Spleen (tissue), 7 donors: Measurements from ENCODE around the gene SEPTIN12.

ENCODE experiments used
- POLR2A ChIP-seq, 3 donors: fragments of 450-650 bp; IDR thresholded peaks; one replicate each; pipeline ENCODE4 v1.5.1; 2017; ENCODE audit warnings: antibody characterized with exemption in 3 of 3, mild to moderate bottlenecking in 1 of 3
- TF ChIP-seq, protein P1 (sequence below), 11 experiments: fragments of 200-600 bp in 7 of 11; fragments of 450-650 bp in 4 of 11; sonication (generic) in 4 of 11; IDR thresholded peaks in 8 of 11; conservative IDR thresholded peaks in 3 of 11; 1 replicate in 7 of 11; 2 replicates in 4 of 11; pipeline versions ENCODE4 v1.4.0 to v1.8.0; 2016 to 2021; ENCODE audit warnings: antibody characterized with exemption in 11 of 11, inconsistent platforms in 4 of 11, mild to moderate bottlenecking in 1 of 11
- donor health status: DM: no; HTN: no; CAD: no; lungs with moderate emphysema.
- donor health status: DM: no; HTN: no; CAD: no.
- donor health status: DM: no; HTN: no; CAD: no.

DNA sequence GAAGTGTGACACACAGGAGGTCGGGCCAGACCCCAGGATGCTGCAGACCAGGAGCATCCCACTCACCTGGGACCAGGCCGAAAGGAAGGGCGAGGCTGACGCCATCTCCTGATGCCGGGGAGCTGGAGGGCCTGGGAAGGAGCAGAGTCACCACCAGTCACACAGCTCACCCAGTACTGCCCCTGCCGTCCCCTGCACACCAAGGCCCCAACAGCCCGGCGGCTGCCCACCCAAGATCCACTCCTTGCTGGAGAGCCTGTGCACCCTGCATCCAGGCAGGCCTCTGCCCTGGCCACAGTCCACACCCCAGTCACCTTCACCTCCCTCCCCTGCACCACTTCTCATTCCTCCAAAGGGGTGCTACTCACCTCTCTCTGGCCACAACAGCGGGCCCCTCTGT lies 25.9 kb downstream of the SEPTIN12 start:
- TF ChIP-seq, protein P1, sequence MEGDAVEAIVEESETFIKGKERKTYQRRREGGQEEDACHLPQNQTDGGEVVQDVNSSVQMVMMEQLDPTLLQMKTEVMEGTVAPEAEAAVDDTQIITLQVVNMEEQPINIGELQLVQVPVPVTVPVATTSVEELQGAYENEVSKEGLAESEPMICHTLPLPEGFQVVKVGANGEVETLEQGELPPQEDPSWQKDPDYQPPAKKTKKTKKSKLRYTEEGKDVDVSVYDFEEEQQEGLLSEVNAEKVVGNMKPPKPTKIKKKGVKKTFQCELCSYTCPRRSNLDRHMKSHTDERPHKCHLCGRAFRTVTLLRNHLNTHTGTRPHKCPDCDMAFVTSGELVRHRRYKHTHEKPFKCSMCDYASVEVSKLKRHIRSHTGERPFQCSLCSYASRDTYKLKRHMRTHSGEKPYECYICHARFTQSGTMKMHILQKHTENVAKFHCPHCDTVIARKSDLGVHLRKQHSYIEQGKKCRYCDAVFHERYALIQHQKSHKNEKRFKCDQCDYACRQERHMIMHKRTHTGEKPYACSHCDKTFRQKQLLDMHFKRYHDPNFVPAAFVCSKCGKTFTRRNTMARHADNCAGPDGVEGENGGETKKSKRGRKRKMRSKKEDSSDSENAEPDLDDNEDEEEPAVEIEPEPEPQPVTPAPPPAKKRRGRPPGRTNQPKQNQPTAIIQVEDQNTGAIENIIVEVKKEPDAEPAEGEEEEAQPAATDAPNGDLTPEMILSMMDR (IDR thresholded peaks at IDR 0.05 in 8 of 11, conservative IDR thresholded peaks at IDR 0.05 in 3 of 11): no peak
- TF ChIP-seq POLR2A (IDR thresholded peaks at IDR 0.05): no peak
